OCI-LY7 (cell line): ENCODE measurements around the gene HRC. TPM values are rescaled to one million over a fixed set of nuclear protein-coding genes. Genes with fewer than 3 reads are reported as not detected.

Source experiments
- BruUV-seq: library from RNA; stranded (reverse); fragments of 400-500 nt; replicated peaks from 2 replicates; lab custom pipeline; 2021; lab: Mats Ljungman, UMichigan
- CTCF ChIA-PET: fragments of 300-600 bp; sonication (Branson Sonifier 250); formaldehyde crosslinking; loops from one replicate; lab custom pipeline; 2022; ENCODE audit warnings: antibody characterized with exemption; ENCODE audit not compliant: unreplicated experiment; lab: Charles Lee
- POLR2A ChIA-PET: fragments of 300-600 bp; sonication (Branson Sonifier 250); formaldehyde crosslinking; loops from one replicate; lab custom pipeline; 2022; ENCODE audit warnings: antibody characterized with exemption; lab: Charles Lee
- DNase-seq: peaks from one replicate; pipeline ENCODE4 v3.0.0-alpha.2; 2015; ENCODE audit warnings: low spot score
- H2AFZ ChIP-seq: fragments of 200-600 bp; sonication (generic), shearing (Covaris generic); 2 replicates; pipeline ENCODE4 v1.6.1; 2014; ENCODE audit warnings: mild to moderate bottlenecking, antibody characterized with exemption, low read length, moderate library complexity
- H3K27ac ChIP-seq: fragments of 200-600 bp; sonication (generic); 2 replicates; pipeline ENCODE4 v1.5.1; 2014; ENCODE audit warnings: mixed run types, low read depth, mild to moderate bottlenecking, moderate library complexity, low read length, inconsistent platforms; ENCODE audit not compliant: poor library complexity, severe bottlenecking
- H3K36me3 ChIP-seq: fragments of 200-600 bp; sonication (generic); 2 replicates; pipeline ENCODE4 v1.6.1; 2014; ENCODE audit warnings: mild to moderate bottlenecking, antibody characterized with exemption, low read length, moderate library complexity, mixed read lengths; ENCODE audit not compliant: insufficient read depth
- H3K4me1 ChIP-seq: fragments of 200-600 bp; sonication (generic); 2 replicates; pipeline ENCODE4 v1.5.1; 2014; ENCODE audit warnings: mild to moderate bottlenecking, low read length; ENCODE audit not compliant: insufficient read depth, poor library complexity, severe bottlenecking
- H3K4me2 ChIP-seq: fragments of 200-600 bp; sonication (generic); 2 replicates; pipeline ENCODE4 v1.6.1; 2014; ENCODE audit warnings: mild to moderate bottlenecking, low read length
- H3K4me3 ChIP-seq: fragments of 200-600 bp; sonication (generic); 2 replicates; pipeline ENCODE4 v1.5.1; 2014; ENCODE audit warnings: mild to moderate bottlenecking, low read depth, low read length; ENCODE audit not compliant: poor library complexity, severe bottlenecking
- H3K79me2 ChIP-seq: fragments of 200-600 bp; sonication (generic); 2 replicates; pipeline ENCODE4 v1.6.1; 2016; ENCODE audit warnings: low read depth, mild to moderate bottlenecking, low read length, moderate library complexity, mixed read lengths; ENCODE audit not compliant: insufficient read depth
- H3K9me2 ChIP-seq: fragments of 200-600 bp; sonication (generic); 2 replicates; pipeline ENCODE4 v1.6.1; 2016; ENCODE audit warnings: mild to moderate bottlenecking, low read length, mixed read lengths; ENCODE audit not compliant: insufficient read depth
- H3K9me3 ChIP-seq: fragments of 200-600 bp; sonication (generic); 2 replicates; pipeline ENCODE4 v1.6.1; 2014; ENCODE audit warnings: mild to moderate bottlenecking, mixed run types, low read length, mixed read lengths
- H4K20me1 ChIP-seq: fragments of 200-600 bp; sonication (generic); 2 replicates; pipeline ENCODE4 v1.6.1; 2014; ENCODE audit warnings: mild to moderate bottlenecking, antibody characterized with exemption, low read length, moderate library complexity, mixed read lengths; ENCODE audit not compliant: insufficient read depth
- EZH2phosphoT487 ChIP-seq: fragments of 200-600 bp; sonication (generic); IDR thresholded peaks from 2 replicates; pipeline ENCODE4 v1.6.1; 2018; ENCODE audit warnings: low read depth, borderline replicate concordance, mild to moderate bottlenecking, mixed run types, antibody characterized with exemption, low read length, moderate library complexity, mixed read lengths
- intact Hi-C: fragments of 100-400 bp; cut with micrococcal nuclease; formaldehyde crosslinking; loops from one replicate; pipeline ENCODE4 v1.10.0; 2022; ENCODE audit not compliant: unreplicated experiment
- total RNA-seq, 2 experiments: library from RNA; depleted of rRNA in 1 of 2; stranded (reverse); fragments of >200 nt in 1 of 2; shearing (Covaris generic) in 1 of 2; gene quantifications; 2 replicates each; pipeline ENCODE4 v1.2.3, GENCODE V29; 2014 to 2022
- TF ChIP-seq, protein P1 (sequence below): fragments of 200-600 bp; sonication (generic); conservative IDR thresholded peaks from 2 replicates; pipeline ENCODE4 v1.5.1; 2014; ENCODE audit warnings: mild to moderate bottlenecking, antibody characterized with exemption, low read length, moderate library complexity, mixed read lengths

The HRC gene
- total RNA-seq, 2 experiments from 2014 or later, result not detected

DNA sequence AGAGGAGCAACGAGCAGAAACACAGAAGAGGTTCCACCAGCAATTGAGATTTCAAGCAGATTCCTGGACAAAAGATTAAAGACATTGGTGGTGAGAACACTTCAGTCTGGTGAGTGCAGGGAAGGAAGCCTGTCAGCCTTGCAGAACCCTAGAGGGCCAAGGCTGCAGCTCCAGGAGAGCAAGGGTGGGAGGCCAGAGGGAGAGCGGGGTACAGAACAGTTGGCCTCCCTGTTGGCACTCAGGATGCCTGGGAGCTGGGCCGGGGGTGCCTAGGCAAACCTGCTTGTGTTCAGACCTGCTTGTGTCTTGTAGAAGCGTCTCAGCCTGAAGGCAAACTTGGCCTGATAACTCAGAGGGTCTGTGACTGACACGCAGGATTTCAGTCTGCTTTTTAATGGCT, 46.1 kb downstream of the HRC start:
- Histone ChIP-seq H4K20me1 (no peaks in the 10 kb centered on the region), H3K9me2 (no peaks in the 10 kb centered on the region), H3K27ac (no peak overlapping the region), H3K4me2 (no peak overlapping the region), H2AFZ (no peak overlapping the region), H3K36me3 (peaks cover 60% of the 10 kb centered on the region), H3K9me3 (no peaks in the 10 kb centered on the region), H3K4me3 (no peak overlapping the region), H3K4me1 (peaks cover 5% of the 10 kb centered on the region), H3K79me2 (no peaks in the 10 kb centered on the region)
- no peak for TF ChIP-seq EZH2phosphoT487
- TF ChIP-seq, protein P1, sequence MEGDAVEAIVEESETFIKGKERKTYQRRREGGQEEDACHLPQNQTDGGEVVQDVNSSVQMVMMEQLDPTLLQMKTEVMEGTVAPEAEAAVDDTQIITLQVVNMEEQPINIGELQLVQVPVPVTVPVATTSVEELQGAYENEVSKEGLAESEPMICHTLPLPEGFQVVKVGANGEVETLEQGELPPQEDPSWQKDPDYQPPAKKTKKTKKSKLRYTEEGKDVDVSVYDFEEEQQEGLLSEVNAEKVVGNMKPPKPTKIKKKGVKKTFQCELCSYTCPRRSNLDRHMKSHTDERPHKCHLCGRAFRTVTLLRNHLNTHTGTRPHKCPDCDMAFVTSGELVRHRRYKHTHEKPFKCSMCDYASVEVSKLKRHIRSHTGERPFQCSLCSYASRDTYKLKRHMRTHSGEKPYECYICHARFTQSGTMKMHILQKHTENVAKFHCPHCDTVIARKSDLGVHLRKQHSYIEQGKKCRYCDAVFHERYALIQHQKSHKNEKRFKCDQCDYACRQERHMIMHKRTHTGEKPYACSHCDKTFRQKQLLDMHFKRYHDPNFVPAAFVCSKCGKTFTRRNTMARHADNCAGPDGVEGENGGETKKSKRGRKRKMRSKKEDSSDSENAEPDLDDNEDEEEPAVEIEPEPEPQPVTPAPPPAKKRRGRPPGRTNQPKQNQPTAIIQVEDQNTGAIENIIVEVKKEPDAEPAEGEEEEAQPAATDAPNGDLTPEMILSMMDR, result no peak
- CTCF ChIA-PET, result no interaction called here
- intact Hi-C loops, result no loop called here
- no peak for DNase-seq
- BruUV-seq, result no TSS peak
- POLR2A ChIA-PET, result no interaction called here

GRCh38 chr19:49107625-49108459, 47.4 kb downstream of the HRC start:
- Histone ChIP-seq H3K9me2 (no peaks in the 10 kb centered on the region), H3K27ac (no peak overlapping the region), H3K4me3 (no peak overlapping the region), H2AFZ (no peak overlapping the region), H3K4me1 (no peaks in the 10 kb centered on the region), H3K4me2 (no peak overlapping the region), H4K20me1 (no peaks in the 10 kb centered on the region), H3K9me3 (no peaks in the 10 kb centered on the region), H3K79me2 (no peaks in the 10 kb centered on the region), H3K36me3 (peaks cover 72% of the 10 kb centered on the region)
- DNase-seq, result no peak
- ChIA-PET POLR2A (no interaction called here), CTCF (no interaction called here)
- TSS peak; percentile 91 for BruUV-seq
- no peak for TF ChIP-seq EZH2phosphoT487
- TF ChIP-seq, protein P1, result no peak
- intact Hi-C loops, result no loop called here

DNA sequence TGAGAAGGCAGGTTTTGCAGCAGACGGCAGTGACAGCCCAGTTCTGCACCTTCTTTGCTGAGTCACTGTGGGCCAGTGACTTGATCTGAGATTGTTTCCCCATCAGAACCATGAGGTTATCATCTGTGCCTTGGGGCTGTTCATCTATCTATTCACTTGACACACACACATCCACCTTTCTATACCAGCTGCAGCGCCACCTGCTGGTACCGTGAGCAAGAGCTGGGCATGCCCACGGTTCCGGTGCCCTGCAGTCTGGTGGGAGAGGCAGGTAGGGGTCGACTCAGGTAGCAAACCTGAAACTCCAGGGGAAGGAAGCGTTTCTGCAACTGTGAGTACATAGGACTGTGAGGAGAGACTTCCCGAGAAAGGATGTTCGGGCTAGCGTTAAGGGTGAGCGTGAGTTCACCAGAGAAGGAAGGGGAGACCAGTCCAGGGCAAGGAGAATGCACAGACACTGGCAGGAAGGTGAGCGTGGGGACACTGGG, 48.5 kb downstream of the HRC start:
- peak; percentile 73 for DNase-seq
- Histone ChIP-seq H4K20me1 (no peaks in the 10 kb centered on the region), H3K36me3 (peaks cover 81% of the 10 kb centered on the region), H3K9me2 (no peaks in the 10 kb centered on the region), H3K9me3 (no peaks in the 10 kb centered on the region), H3K27ac (no peak overlapping the region), H2AFZ (no peak overlapping the region), H3K4me2 (no peak overlapping the region), H3K4me3 (no peak overlapping the region), H3K4me1 (no peaks in the 10 kb centered on the region), H3K79me2 (no peaks in the 10 kb centered on the region)
- no TSS peak for BruUV-seq
- CTCF ChIA-PET, result interaction anchor here (1.0 kb wide), 1 partner anchor 11 kb away, joined by 4 read pairs; no protein-coding TSS in a partner anchor
- POLR2A ChIA-PET, result no interaction called here
- intact Hi-C loops, result no loop called here
- TF ChIP-seq EZH2phosphoT487, result no peak
- TF ChIP-seq, protein P1, result peak; percentile 91
